ENCODE results near the gene CSRP1.

Gene CSRP1

DNA sequence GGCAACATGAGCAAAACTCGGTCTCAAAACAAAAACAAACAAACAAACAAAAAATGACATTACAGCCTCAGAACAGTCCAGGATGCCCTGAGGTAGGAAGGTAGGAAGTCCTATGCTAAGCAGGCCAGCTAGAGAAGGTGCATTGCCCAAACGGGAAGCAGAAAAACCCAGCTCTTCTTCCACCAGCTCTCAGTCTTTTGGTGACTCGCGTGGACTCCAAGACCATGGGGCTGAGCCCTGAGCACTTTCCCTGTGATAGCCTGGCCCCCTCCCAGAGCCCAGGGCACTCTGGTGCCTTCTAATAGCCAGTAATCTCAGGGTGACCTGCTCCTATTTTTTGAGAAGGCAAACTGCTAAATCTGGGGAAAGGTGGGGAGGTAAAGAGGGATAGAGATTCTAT lies 54.1 kb downstream of the CSRP1 start:
- Mint-ChIP-seq H3K4me3 (no peak overlapping the region), H3K27ac (no peak overlapping the region), H3K27me3 (peaks cover 5% of the 10 kb centered on the region), H3K4me1 (ENCODE audit: low read depth) (peaks cover 4% of the 10 kb centered on the region), H3K36me3 (no peaks in the 10 kb centered on the region), H3K9me3 (ENCODE audit: low read depth) (no peaks in the 10 kb centered on the region)

DNA sequence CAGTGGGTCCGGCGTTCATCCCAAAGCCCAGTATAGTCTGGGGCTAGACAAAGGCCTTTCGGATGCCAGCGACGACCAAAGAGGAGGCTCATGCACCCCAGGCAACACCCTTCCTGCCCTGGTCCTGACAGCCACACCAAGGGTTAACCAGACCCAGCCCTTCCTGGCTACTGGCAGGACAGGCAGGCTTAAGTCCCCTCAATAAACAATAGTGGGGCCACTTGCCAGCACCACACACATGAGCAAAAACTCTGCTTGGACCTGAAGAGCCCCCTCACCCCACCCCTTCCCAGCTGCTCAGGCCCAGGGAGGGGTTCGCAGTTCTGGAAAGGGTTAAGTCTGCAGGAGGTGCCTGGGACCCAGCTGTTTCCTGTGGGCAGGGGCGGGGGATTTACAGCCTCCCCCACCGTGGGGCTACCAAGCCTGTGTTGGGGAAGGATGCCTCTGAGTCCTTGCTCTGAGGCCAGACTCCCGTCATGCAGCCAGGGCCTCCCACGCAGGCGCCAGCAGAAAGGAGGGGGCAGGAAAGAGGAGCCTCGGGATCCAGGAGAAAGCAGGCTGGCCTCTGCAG lies 56.1 kb downstream of the CSRP1 start:
- no peak overlapping the region for H3K4me3 Mint-ChIP-seq
- peaks cover 5% of the 10 kb centered on the region for H3K27me3 Mint-ChIP-seq
- peaks cover 6% of the 10 kb centered on the region for H3K4me1 Mint-ChIP-seq (ENCODE audit: low read depth)
- H3K27ac Mint-ChIP-seq: no peak overlapping the region
- no peaks in the 10 kb centered on the region for H3K36me3 Mint-ChIP-seq
- no peaks in the 10 kb centered on the region for H3K9me3 Mint-ChIP-seq (ENCODE audit: low read depth)

DNA sequence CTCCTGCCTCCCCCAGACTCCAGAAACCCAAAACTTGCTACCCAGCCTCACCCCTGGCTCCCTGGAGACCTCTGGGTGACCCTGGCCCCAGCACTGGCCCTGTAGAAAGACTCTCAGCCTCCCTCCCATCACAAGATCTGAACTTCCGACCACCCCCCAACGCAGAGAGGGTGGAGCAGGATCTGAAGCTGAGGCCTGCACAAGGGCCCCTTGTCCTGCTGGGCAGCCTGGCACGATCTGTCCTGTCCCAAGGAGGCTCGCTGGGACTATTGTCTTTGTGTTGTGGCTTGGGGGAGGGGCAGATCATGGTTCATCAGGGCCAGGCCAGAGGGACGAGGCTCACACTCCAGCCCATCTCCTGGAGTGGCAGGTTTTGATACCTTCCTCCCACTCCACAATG lies 57.9 kb downstream of the CSRP1 start:
- Mint-ChIP-seq H3K4me3 (no peak overlapping the region), H3K4me1 (ENCODE audit: low read depth) (peaks cover 3% of the 10 kb centered on the region), H3K27ac (no peak overlapping the region)

DNA sequence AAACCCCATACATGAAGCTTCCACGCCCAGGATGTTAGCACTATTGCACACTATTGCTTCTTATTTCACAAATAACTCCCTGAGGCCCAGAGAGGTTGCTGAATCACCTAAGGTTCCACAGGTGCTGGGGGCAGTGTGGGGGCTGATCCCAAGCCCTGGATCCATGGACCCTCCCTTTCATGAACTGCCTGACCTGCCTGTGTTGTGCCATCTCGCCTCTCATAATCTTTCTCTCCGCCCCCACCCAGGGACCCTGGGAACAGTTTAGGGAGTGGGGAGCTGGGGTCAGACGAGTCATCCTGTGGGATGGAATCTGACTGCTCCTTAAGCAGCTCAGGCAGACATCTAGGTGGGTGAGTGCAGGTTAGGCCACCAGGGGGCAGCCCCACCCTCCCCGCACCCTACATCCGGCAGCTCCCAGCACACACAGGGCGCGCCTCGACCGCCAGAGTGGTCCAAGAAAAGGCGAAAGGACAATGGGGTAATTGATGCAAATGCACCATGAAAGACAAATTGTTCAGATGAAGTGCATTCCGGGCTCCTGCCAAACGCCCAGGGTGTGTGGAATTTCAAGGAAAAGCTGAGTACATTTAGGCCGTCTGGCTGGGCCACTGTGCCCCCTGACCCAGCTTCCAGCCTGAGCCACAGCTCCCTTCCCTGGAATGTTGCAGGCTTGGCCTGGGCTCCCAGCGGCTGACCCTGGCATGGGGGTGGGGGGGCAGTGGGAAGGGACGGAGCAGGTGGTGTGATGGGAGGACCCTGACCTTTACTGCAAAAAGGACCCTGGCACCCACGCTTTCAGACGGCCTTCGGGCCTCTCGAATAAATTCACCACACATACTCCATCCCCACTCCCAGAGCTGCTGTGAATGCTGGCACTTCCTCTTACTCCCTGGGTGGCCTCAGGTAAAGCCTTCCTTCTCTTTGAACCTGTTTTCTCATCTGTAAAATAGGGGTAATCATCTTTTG lies 58.7 kb downstream of the CSRP1 start:
- Mint-ChIP-seq H3K27ac (no peak overlapping the region), H3K4me3 (no peak overlapping the region), H3K9me3 (ENCODE audit: low read depth) (no peaks in the 10 kb centered on the region), H3K4me1 (ENCODE audit: low read depth) (peaks cover 2% of the 10 kb centered on the region), H3K36me3 (no peaks in the 10 kb centered on the region), H3K27me3 (peaks cover 3% of the 10 kb centered on the region)

More for the DNA sequence above, 57.9 kb downstream of the CSRP1 start:
- no peaks in the 10 kb centered on the region for H3K9me3 Mint-ChIP-seq (ENCODE audit: low read depth)
- H3K36me3 Mint-ChIP-seq: no peaks in the 10 kb centered on the region
- peaks cover 3% of the 10 kb centered on the region for H3K27me3 Mint-ChIP-seq

DNA sequence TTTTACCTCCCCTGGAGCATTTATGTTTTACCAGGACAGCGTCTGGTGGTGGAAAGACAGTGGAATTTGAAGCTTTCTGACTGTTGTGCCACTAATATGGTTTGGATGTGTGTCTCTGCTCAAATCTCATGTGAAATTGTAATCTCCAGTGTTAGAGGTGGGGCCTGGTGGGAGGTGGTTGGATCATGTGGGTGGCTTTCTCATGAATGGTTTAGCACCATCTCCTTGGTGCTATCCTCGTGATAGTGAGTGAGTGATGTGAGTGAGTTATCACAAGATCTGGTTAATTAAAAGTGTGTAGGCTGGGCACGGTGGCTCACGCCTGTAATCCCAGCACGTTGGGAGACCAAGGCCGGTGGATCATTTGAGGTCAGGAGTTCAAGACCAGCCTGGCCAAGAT lies 61.6 kb downstream of the CSRP1 start:
- H3K4me1 Mint-ChIP-seq (ENCODE audit: low read depth): peaks cover 2% of the 10 kb centered on the region
- H3K27ac Mint-ChIP-seq: no peak overlapping the region
- peaks cover 3% of the 10 kb centered on the region for H3K27me3 Mint-ChIP-seq
- no peaks in the 10 kb centered on the region for H3K36me3 Mint-ChIP-seq
- H3K9me3 Mint-ChIP-seq (ENCODE audit: low read depth): no peaks in the 10 kb centered on the region
- H3K4me3 Mint-ChIP-seq: no peak overlapping the region

DNA sequence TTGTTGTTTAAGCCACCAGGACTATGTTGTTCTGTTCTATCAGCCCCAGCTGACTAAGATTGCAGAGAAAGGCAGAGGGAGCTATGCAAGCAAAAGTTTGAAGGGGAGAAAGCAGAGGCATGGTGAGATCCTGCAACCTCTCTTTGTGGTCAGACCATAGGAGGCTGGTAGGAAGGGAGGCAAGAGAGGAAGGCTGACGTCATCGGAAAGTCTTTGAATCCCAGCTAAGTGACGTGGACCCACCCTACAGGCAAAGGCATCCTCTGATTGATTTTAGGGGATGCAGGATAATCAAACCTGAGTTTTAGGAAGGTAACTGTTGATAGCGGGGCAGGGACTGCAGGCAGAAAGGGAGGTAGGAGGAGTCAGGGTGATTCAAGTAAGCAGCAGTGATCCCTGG lies 62.1 kb downstream of the CSRP1 start:
- H3K4me3 Mint-ChIP-seq: no peak overlapping the region
- no peak overlapping the region for H3K27ac Mint-ChIP-seq
- H3K9me3 Mint-ChIP-seq (ENCODE audit: low read depth): no peaks in the 10 kb centered on the region
- peaks cover 2% of the 10 kb centered on the region for H3K4me1 Mint-ChIP-seq (ENCODE audit: low read depth)
- peaks cover 1% of the 10 kb centered on the region for H3K27me3 Mint-ChIP-seq
- H3K36me3 Mint-ChIP-seq: no peaks in the 10 kb centered on the region

DNA sequence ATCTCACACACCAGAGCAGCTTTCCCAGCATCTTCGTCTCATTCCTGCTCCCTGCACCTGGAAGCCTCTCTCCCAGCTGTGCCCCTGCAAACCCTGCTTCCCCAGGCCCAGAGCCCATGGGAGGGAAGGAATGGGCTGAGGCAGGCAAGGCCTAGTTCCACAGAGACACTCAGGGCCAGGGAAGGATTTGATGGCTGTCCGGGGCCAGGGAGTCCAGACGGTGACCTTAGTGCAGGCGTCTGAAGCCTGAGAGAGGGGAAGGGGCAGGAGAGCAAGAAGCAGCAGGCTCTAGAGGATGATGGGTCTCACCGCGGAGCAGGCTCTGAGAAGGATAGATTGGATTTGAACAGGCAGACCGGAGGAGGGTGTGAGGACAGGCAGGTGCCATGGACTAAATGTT lies 63.2 kb downstream of the CSRP1 start:
- H3K27me3 Mint-ChIP-seq: no peaks in the 10 kb centered on the region
- H3K4me1 Mint-ChIP-seq (ENCODE audit: low read depth): peaks cover 2% of the 10 kb centered on the region
- no peaks in the 10 kb centered on the region for H3K36me3 Mint-ChIP-seq
- no peak overlapping the region for H3K27ac Mint-ChIP-seq
- no peak overlapping the region for H3K4me3 Mint-ChIP-seq
- no peaks in the 10 kb centered on the region for H3K9me3 Mint-ChIP-seq (ENCODE audit: low read depth)

DNA sequence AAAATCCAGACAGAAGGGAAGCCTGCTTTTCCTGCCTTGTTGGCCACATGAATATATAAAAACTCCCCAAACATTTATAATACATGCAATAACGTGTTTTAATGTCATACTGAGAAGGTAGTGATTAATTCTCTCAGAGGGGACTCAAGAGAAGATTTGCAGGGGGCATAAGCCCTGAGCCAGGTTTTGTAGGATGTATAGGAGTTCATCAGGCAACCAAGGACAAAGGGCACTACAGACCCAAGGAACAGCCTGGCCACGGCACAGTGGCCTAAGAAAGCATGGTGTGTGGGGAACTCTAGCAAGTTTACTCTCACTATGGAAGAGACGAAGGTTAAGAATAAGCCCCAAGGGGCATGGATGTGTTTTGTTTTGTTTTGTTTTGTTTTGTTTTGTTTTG lies 70.0 kb downstream of the CSRP1 start:
- H3K27ac Mint-ChIP-seq: no peak overlapping the region
- H3K27me3 Mint-ChIP-seq: peaks cover 7% of the 10 kb centered on the region
- peaks cover 2% of the 10 kb centered on the region for H3K36me3 Mint-ChIP-seq
- H3K9me3 Mint-ChIP-seq (ENCODE audit: low read depth): no peaks in the 10 kb centered on the region
- H3K4me3 Mint-ChIP-seq: no peak overlapping the region
- H3K4me1 Mint-ChIP-seq (ENCODE audit: low read depth): peaks cover 5% of the 10 kb centered on the region

DNA sequence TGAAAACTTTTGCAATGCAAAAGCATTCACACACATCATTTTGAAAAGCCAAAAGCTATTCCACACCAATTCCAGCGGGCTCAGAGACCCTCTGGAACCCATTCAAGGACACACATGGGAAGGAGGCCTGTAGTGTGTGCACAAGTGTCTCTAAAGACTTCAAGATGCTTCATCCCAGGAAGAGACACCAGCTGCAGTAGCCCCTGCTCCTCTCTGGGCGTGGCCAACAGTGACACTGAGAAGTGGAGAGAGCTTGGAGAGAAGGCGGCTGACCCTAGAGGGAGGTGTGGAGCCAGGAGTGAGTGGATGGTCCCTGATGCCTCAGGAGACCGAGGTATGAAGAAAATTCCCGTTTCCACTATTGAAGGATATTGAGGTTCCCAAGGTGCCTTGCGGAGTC lies 70.5 kb downstream of the CSRP1 start:
- H3K27ac Mint-ChIP-seq: no peak overlapping the region
- peaks cover 2% of the 10 kb centered on the region for H3K36me3 Mint-ChIP-seq
- no peaks in the 10 kb centered on the region for H3K9me3 Mint-ChIP-seq (ENCODE audit: low read depth)
- H3K4me3 Mint-ChIP-seq: no peak overlapping the region
- peaks cover 7% of the 10 kb centered on the region for H3K27me3 Mint-ChIP-seq
- peaks cover 5% of the 10 kb centered on the region for H3K4me1 Mint-ChIP-seq (ENCODE audit: low read depth)

DNA sequence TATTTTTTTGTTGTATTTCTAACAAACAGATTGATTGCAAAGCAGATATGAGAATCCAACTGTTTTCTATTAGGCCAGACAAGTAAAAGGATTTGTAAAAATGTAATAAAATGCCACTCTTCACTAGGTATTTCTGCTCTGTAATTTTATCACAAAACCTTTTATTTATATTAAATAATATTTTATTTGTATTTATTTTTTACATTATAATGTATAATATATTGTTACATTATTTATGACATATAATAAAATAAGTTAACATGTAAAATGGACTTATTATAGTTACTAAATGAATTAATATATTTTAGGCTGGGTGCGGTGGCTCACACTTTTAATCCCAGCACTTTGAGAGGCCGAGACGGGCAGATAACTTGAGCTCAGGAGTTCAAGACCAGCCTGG lies 72.7 kb downstream of the CSRP1 start:
- peaks cover 13% of the 10 kb centered on the region for H3K27me3 Mint-ChIP-seq
- no peaks in the 10 kb centered on the region for H3K9me3 Mint-ChIP-seq (ENCODE audit: low read depth)
- H3K4me1 Mint-ChIP-seq (ENCODE audit: low read depth): peaks cover 5% of the 10 kb centered on the region
- no peak overlapping the region for H3K27ac Mint-ChIP-seq
- no peak overlapping the region for H3K4me3 Mint-ChIP-seq
- peaks cover 2% of the 10 kb centered on the region for H3K36me3 Mint-ChIP-seq

DNA sequence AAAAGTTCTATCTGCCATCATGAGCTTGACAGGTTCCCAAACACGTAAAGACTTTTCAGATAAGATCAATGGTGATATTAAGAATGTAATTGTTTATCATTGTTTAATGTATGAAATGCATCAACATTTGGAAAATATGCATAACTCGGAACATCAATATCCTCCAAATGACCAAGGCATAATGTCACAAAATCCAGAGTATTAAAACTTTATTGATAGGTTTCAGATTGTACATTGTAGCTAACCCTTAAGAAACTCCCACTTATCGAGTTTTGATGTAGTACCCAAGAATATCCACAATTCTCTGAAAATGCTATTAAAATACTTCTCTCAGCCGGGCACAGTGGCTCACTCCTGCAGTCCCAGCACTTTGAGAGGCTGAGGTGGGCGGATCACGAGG lies 73.3 kb downstream of the CSRP1 start:
- Mint-ChIP-seq H3K27me3 (peaks cover 17% of the 10 kb centered on the region), H3K9me3 (ENCODE audit: low read depth) (no peaks in the 10 kb centered on the region), H3K4me3 (no peak overlapping the region), H3K36me3 (peaks cover 2% of the 10 kb centered on the region), H3K4me1 (ENCODE audit: low read depth) (peaks cover 5% of the 10 kb centered on the region), H3K27ac (no peak overlapping the region)
